Inflammatory macrophage (primary cell): ENCODE results near the gene MROH7.

Experiments
- DNase-seq, 2 donors: peaks; one replicate each; pipeline ENCODE4 v3.0.0-alpha.2; 2020 to 2022
- total RNA-seq, 18 experiments: gene quantifications; one replicate each; lab custom pipeline; 2026; ENCODE audit warnings: mixed read lengths in 6 of 18, inconsistent platforms in 2 of 18; lab: John Stamatoyannopoulos, UW

The MROH7 gene
- total RNA-seq: 0.05 to 1.5 (median 1.0) reads per million in 18 experiments

- DNase-seq: no peak
Measured at GRCh38 chr1:54640863-54641836, at the start of gene MROH7. MROH7 (plus strand) TSS chr1:54641786; CDS start chr1:54652927, 11,141 bp downstream.

GRCh38 chr1:54593571-54594160, 47.9 kb upstream of the MROH7 start:
- no peak for DNase-seq

GRCh38 chr1:54594463-54594862, 47.1 kb upstream of the MROH7 start:
- no peak for DNase-seq

GRCh38 chr1:54595956-54596498, 45.6 kb upstream of the MROH7 start:
- DNase-seq: no peak

GRCh38 chr1:54596756-54597155, 44.8 kb upstream of the MROH7 start:
- DNase-seq: no peak

- no peak for DNase-seq
Measured at GRCh38 chr1:54597455-54598030, 44.0 kb upstream of the MROH7 start.

GRCh38 chr1:54599211-54599823, 42.3 kb upstream of the MROH7 start:
- no peak for DNase-seq

GRCh38 chr1:54600947-54601721, 40.5 kb upstream of the MROH7 start:
- DNase-seq: no peak

- no peak for DNase-seq
Measured at GRCh38 chr1:54601730-54602129, 39.9 kb upstream of the MROH7 start.

GRCh38 chr1:54602554-54602953, 39.0 kb upstream of the MROH7 start:
- no peak for DNase-seq

GRCh38 chr1:54603241-54603640, 38.3 kb upstream of the MROH7 start:
- no peak for DNase-seq

- no peak for DNase-seq
Measured at GRCh38 chr1:54604051-54604450, 37.5 kb upstream of the MROH7 start.

- no peak for DNase-seq
Measured at GRCh38 chr1:54604572-54605370, 36.8 kb upstream of the MROH7 start.

GRCh38 chr1:54606096-54606989, 35.2 kb upstream of the MROH7 start:
- DNase-seq: no peak

GRCh38 chr1:54606990-54607325, 34.6 kb upstream of the MROH7 start:
- DNase-seq: no peak

GRCh38 chr1:54607821-54608565, 33.6 kb upstream of the MROH7 start:
- DNase-seq: no peak

GRCh38 chr1:54608566-54609230, 32.9 kb upstream of the MROH7 start:
- no peak for DNase-seq

GRCh38 chr1:54609301-54609921, 32.2 kb upstream of the MROH7 start:
- no peak for DNase-seq
